ENCODE results near the gene TYW5.

TYW5 gene

DNA sequence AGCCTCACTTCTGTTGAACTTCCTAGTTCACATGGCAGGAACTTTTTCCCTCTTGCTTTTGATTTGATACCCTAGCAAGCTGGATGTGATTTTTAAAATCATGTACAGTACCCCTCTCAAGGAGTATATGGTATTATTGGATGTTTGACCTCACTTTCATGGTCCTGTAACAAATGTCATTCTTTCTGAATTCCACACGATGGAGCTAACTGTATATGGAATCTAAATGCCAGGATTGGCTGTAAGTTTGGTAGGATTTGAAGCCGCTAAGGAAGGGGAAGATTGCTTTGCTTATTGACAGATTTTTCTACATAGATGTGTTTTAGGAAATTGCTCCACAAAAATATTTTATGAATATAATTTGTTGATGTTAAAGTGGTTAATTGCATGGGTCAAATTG lies 18.4 kb upstream of the TYW5 start:
- DNase-seq (ENCODE audit: low spot score): peak; percentile 70

DNA sequence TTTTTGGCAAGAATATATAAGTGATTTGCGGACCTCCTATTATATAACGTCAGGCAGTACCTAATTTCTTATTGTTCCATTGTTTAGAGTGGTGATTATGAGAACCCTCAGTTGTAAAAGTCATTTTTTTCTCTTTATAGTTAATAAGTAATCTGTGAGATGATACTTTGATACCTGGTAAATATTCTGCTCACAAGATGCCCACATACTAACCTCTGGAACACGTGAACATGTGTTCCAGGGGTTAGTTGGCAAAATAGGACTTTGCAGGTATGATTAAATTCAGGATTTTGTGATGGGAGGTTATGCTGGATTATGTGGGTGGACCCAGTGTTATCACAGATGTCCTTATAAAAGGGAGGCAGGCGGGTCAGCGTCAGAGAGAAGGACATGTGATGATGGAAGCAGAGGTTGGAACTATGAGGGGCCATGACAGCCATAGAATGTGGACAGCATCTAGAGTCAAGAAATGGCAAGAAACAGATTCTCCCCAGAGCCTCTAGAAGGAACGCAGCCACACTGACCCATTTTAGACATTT lies 16.9 kb upstream of the TYW5 start:
- DNase-seq (ENCODE audit: low spot score): no peak

DNA sequence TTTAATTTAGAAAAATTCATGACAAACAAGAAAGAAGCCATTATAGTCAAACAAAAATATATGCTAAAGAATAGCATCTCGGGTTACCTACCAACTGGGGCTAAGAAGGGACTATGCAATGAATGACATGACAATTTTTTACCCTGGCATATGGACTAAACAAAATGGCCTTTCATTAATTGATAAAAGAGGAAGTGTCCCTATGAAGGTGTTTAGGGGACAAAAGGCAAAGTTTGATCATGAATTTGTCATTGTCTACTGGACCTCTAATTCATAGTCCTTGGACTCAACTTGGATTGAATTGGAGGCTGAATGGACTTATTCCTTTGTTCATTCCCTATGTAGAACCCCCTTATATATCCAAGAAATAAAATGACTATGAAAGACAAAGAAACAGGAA lies 12.8 kb upstream of the TYW5 start:
- DNase-seq (ENCODE audit: low spot score): no peak

DNA sequence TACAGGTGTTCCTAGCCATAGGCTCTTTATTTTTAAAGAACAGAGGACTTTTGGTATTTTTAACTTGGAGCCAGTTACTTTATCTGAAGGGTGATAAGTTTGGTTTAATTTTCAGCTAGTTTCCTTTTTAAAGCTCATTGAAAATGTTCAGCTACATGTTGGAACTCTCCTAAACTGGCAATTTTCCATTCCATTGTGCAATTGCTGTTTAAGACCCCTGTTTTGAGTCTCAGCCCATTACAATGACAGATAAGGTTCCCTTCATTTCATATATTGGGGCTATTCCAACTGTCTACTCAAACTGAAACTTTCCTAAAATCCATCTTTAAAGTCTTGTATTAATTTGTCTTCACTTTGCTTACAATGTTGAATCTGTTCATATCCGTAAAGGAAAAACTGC lies 11.7 kb upstream of the TYW5 start:
- DNase-seq (ENCODE audit: low spot score): no peak

DNA sequence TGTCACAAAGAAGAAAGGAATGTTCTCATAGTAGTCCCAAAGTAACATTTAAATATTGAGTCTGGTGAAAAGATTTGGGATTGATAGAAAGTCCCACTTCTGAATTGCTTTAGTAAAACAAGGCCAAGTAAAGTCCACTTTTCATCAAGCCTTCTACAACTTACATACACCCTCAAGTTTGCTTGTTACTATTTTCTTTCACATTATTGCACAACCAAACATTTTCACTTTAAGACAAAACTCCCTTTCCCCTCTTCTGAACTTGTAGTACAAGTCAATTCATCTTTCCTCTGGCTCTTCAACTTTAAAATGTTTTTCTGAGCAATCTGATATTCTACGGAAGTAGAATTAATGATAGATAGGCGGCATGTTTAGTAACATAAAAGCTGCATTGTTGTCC lies 11.1 kb upstream of the TYW5 start:
- DNase-seq (ENCODE audit: low spot score): no peak

DNA sequence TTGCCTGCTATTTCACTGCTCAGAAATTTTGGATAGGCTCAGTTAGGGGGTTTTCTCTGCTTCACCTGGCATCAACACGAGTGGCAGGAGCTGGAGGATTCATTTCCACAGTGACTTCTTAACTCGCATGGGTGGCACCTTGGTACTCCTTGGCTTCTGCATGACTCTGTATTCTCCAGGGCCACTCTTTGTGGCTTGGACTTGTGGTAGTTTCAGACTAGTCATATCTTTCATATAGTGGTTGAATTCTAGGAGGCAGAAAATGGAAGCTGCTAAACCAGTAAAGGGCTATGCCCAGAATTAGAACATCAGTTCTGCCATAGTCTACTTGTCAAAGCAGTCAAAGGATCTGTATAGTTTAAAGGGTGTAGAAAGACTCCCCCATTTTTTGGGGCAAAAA lies 6.9 kb upstream of the TYW5 start:
- DNase-seq (ENCODE audit: low spot score): no peak

DNA sequence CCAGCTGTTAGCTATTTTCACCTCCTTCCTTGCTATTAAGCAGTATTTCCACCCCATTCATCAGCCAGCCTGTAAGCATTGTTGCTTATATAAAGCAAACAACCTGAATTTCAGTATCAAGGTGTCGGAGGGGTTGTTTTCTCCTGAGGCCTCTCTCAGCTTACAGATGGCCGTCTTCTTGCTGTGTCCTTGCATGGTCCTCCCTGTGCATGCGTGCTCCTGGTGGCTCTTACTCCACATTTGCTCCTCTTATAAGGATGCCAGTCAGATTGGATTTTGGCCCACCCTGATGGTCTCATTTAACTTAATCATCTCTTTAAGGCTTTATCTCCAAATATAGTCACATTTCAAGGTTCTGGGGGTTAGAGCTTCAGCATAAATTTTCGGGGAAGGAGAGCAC lies 2.7 kb upstream of the TYW5 start:
- no peak for DNase-seq (ENCODE audit: low spot score)

DNA sequence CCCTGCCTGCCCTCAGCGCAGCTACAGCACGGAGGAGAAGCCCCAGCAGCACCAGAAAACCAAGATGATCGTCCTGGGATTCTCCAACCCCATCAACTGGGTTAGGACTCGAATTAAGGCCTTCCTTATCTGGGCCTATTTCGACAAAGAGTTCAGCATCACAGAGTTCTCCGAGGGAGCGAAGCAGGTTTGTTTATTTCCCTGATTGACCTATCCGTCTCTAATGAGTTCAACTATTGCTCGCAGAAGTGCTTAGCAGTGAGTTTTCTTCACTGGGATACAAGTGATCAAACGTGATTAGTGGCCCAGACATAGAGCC lies 730 bp upstream of the TYW5 start:
- DNase-seq (ENCODE audit: low spot score): peak; percentile 41

DNA sequence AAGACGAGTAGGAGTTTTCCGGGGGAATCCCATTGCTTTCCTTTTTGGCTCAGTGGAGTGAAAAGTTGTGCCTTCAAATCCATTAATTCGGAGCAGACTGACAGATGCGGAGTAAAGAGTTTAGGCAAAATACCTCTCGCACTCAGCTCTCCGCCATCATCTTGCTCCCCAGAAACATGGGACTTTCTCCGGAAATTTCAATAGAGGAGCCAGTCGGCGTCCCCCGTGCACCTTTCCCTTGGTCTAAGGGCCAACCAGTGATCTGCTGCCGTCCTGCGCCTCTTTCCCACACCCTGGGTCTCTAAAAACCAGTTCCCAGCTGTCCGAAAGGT lies 318 bp downstream of the TYW5 start:
- no peak for DNase-seq (ENCODE audit: low spot score)

DNA sequence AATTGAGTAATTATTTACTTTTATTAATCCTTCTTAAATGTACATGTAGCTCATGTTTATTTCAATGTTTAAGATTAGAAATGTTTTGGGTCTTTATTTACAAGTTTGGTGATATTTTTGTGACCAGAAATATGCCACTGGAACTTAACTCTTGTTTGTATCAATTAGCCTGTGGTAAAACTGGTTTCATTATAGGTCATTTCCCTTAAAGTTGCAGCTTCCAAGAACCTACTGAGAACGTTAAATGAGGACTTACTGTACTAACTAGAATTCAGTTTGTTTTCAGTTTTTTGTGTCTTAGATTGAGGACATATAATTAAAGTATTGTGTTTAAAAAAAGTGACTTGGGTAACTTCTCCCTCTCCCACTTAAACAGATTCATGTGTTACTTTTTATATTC lies 4.3 kb downstream of the TYW5 start:
- no peak for DNase-seq (ENCODE audit: low spot score)

DNA sequence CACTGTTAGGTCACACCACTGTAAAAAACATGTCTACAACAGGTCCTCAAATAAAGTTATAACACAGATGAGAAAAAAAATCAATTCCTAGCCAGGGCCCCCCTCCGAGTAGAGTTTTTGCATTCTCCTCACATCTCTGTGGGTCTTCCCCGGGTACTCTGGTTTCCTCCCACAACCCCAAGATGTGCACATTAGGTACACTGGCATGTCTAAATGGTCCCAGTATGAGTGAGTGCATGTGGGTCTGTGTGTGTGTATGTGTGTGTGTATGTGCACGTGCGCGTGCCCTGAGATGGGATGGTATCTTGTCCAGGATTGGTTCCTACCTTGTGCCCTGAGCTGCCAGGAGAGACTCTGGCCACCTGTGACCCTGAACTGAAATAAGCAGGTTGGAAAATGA lies 4.9 kb downstream of the TYW5 start:
- no peak for DNase-seq (ENCODE audit: low spot score)

DNA sequence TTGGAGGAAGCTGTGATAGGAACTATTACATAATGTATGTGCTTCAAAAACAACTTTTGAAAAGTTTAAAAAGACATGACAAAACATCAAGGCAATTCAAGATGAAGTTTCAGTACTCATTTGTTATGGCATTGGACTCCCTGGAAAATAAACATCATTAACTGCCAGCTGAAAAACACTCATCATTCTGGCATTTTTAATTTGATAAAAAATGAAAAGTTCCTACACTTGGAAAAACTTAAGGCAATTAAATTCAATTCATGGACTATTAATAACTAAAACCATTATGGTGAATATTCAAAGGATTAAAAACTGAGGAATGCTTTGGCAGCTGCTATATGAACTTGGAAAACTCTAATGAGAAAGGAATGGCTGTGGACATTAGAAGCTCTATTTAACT lies 8.5 kb downstream of the TYW5 start:
- no peak for DNase-seq (ENCODE audit: low spot score)

DNA sequence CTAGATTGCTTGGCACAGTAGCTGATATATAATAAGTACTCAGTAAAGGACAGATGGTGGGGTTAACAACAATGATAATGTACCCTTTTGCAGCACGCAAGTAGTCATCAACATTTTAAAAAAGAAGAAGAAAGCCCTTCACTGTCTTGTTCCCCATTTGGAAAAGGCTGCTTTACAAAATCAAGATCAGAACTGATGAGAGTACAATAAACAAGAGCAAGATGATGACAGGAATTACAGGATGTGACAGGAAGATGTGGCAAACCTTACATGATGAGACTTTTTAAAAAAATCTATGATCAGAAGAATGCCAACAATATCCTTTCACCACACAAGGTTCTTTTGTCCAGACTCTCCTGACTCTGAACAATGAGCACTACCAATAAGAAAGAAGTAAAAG lies 9.1 kb downstream of the TYW5 start:
- DNase-seq (ENCODE audit: low spot score): no peak

DNA sequence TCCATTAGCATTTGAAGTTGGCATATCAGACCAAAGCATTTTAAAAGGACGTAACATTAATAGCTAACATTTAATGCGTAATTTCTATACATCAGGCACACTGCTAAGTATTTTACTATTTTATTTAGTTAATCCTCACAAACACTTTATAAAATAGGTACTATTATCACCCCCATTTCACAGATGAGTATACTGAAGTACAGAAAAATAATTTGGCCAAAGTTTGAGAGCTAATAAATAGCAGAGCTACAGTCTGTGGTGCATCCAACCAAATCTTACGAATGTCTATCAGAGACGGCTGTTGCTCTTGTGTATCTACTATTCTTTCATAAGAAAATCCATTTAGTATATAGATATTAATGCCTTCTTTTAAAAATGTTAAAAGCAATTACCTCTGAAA lies 11.9 kb downstream of the TYW5 start:
- DNase-seq (ENCODE audit: low spot score): no peak

DNA sequence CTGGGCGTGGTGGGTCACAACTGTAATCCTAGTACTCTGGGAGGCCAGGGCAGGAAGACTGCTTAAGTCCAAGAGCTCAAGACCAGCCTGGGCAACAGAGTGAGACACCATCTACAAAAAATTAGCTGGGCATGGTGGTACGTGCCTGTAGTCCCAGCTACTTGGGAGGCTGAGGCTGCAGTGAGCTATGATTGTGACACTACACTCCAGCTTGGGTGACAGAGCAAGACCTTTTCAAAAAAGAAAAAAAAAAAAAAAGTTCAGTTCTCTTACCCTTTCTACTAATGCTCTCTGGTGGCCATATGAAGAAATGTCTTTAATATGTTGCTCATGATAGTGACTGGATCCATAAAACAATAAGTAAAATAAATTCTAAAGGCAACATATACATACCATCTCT lies 14.9 kb downstream of the TYW5 start:
- peak; percentile 80 for DNase-seq (ENCODE audit: low spot score)

DNA sequence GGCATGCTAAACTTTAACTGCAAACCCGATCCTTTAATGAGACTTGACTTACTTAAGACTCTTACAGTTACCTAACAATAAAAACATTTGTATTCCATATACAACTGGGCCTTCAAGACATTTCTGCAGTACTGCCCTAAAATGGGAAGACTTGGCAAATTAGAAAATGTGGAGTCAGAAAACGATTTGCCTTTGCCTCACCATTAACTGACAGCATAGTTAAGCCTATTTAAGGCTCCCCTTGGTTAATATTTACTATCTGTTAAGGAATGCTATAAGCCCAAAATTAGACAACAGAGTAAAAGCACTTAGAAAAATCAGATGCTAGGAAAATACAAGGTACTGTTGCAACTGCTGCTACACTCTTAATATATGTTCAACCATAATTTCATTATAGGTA lies 18.7 kb downstream of the TYW5 start:
- DNase-seq (ENCODE audit: low spot score): no peak

DNA sequence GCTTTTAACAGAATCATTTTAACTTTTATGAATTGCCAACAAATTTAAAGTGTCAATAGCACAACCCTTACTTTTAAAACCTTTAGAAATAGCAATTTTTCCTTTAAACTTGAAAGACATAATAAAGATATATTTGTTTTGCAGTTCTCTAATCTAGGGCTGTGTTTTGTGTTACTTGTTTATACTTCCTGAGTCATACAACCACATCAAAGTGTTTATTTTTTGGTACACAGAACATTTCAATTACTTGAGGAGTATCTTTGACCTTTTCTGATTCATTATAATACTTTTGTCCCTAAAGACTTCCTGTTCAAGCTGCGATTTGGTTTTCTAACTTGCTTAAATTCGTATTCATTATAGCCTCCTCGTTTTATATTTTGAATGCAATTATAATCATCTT lies 21.8 kb downstream of the TYW5 start:
- no peak for DNase-seq (ENCODE audit: low spot score)

DNA sequence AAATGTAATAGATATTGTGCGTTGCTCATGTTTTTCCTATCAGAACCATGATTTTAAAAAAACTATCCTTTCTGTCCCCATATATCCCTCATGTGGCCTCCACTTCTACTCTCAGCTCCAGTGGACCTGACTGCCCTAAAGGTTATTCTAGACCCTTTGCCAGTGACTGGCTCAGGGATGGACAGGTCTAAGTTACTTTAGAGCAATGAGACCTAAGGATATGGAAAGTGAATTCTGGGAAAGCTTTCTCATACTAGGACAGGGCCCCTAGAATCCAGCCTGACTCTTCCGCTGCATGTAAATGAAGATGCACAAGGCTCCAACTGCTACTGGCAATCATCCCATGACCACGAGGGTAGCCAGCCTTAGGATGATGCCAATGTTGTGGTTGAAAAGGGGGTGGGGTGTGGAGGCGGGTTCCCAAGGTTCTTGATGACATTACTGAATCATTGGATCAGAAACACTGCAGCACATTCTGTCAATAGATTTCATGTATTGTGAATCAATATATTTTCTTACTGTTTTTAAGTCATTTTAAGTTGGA lies 22.9 kb downstream of the TYW5 start:
- DNase-seq (ENCODE audit: low spot score): no peak

DNA sequence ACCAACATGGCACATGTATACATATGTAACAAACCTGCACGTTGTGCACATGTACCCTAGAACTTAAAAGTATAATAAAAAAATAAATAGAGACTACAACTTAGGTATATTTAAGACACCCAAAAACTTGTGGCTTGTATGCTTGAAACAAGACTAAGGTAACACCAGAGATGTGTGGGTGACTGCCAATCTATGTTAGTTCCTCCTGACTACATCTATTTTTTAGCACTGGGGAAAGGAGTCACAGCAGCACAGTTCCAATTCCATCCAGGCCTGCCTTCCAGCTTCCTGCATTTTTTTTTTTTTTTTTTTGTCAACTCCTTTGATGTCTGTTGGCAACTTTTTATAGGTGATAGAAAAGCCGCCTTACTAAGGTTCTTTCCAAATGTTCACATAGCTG lies 26.0 kb downstream of the TYW5 start:
- no peak for DNase-seq (ENCODE audit: low spot score)

DNA sequence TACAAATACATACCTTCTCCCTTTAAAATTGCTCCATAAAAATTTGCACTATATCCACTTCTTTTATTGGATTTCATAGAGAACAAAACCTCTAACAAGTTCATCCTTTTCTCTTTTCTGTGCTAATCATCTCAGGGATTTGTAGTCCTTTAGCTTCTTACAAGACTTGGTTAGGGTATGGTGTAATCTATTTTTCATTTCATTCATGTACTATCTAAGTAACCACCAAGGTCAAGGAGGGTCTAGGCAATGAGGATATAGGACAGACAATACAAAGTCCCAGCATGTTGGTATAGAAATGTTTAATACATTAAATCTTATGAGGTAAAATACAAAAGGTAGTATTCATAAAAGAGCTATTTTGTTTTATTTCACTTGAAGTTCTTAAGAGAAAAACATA lies 26.7 kb downstream of the TYW5 start:
- DNase-seq (ENCODE audit: low spot score): no peak

DNA sequence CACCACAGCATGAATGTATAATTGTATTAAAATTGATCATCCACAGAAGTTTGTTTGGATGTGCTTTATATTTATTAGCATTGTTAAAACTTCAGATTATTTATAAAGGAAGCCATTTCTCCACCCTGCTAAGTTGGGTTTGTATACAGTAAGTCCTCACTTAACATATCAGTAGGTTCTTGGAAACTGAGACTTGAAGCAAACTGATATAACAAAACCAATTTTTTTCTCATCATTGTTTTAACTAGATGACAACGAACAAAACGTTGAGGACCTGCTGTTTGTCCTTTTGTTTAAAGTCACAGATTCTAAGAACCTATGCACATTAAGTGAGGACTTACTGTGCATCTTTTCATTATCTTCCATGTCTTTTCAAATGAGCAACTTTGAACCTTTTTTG lies 27.1 kb downstream of the TYW5 start:
- DNase-seq (ENCODE audit: low spot score): no peak

DNA sequence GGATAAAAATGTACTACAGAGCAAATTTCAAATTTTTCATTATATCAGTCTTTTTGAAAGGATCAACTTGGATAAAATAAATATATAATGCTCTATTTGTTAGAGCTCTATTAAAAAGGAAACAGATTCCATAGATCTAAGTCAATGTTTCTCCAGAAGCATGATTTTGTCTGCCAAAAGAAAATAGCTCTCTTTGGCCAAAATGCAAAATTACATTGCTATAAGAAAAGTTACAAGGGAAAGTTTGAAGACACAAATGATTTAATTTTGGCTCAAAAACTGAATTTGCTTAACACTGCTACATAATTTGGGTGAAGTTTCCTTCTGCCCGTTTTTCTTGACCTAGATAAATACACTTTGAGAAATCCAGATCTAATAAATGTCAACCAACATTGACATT lies 28.5 kb downstream of the TYW5 start:
- DNase-seq (ENCODE audit: low spot score): no peak

DNA sequence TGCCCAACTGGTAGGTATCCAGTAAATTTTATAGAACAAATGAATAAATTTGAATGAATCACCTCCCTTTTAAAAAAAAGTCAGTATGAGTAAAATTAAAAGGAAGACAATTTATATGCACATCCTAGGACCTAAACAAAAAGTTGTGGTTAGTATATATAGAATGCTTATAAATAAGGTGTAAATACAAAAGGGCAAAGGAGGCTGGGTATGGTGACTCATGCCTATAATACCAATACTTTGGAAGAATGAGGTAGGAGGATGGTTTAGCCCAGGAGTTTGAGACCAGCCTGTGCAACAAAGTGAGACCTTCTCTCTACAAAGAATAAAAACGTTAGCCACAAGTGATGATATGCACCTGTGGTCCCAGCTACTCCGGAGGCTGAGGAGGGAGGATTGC lies 31.4 kb downstream of the TYW5 start:
- no peak for DNase-seq (ENCODE audit: low spot score)

DNA sequence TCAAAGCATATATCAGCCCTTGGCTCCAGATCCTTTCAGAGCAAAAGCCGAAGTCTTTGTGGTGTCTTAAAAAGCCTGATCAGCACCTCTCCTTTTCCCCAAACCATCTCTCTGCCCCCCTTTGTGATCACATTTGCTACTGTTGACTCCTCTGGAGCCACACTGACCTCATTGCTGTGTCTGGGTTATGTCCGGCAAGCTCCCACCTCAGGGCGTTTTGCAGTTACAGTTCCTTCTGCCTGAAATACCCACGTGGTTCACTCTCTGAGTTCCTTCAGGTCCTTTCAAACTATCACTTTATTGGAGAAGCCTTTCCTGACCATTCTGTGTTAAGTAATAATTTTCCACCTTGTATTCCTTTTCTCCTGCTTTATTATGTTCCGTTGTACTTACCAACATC lies 32.4 kb downstream of the TYW5 start:
- no peak for DNase-seq (ENCODE audit: low spot score)

DNA sequence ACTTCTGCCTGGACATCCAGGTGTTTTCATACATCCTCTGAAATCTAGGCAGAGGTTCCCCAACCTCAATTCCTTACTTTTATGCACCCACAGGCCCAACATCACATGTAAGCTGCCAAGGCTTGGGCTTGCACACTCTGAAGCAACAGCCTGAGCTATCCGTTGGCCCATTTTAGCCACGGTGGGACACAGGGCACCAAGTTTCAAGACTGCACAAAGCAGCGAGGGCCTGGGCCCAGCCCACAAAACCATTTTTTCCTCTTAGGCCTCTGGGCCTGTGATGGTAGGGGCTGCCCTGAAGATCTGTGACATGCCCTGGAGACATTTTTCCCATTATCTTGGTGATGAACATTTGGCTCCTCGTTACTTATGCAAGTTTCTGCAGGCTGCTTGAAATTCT lies 38.3 kb downstream of the TYW5 start:
- DNase-seq (ENCODE audit: low spot score): no peak

All from RKO (cell line).